Subcutaneous adipose tissue (tissue), 4 donors: ENCODE data around the gene VTI1B. TPM values are rescaled to one million over a fixed set of nuclear protein-coding genes. Genes with fewer than 3 reads are reported as not detected.

ENCODE experiments used
- total RNA-seq, 4 donors: library from RNA; depleted of rRNA; stranded (reverse); fragments of >200 nt; gene quantifications; one replicate each; pipeline ENCODE4 v1.1.0, GENCODE V29; 2016
- TF ChIP-seq, protein P1 (sequence below): fragments of 450-650 bp; IDR thresholded peaks from one replicate; pipeline ENCODE4 v1.5.1; 2016; ENCODE audit warnings: low read depth, mild to moderate bottlenecking, control low read depth, antibody characterized with exemption, moderate library complexity

Gene VTI1B
- total RNA-seq, 4 donors from 2014 or later, result 97.6 to 218 (median 144) TPM

DNA sequence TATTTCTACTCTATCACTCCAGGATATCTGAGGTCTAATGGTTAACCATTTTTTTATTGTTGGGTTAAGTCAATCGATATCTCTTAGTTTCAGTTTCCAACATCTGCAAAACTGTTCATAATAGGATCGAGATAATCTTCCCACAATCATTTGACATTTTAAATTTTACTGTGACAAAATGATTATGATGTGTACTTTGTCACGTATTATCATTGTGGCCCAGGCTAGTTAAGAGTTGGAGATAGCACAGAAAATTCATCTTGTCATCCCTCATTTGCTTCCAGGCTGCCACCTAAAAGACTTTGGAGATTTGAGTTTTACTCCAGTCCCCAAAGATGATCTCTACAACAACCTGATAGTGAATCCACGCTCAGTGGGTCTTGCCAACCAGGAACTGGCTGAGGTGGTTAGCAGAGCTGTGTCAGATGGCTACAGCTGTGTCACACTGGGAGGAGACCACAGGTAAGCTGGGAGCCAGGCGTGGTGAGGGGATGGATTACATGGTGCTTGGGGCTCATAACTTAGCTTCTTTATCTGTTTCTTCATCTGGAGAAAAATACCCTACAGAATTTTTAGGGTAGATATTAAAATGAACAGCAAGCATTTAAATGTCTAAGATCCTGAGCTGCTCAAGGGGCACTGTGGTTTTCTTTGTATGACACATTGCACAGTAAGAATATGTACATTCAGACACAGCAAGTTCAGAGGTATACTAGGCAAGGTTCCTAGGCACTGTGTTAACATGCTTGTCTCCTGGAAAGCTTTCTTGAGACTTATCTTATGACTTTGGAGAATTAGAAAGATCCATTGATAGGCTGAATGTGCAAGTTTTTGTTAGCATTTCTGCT, 32.3 kb downstream of the VTI1B start:
- TF ChIP-seq, protein P1, sequence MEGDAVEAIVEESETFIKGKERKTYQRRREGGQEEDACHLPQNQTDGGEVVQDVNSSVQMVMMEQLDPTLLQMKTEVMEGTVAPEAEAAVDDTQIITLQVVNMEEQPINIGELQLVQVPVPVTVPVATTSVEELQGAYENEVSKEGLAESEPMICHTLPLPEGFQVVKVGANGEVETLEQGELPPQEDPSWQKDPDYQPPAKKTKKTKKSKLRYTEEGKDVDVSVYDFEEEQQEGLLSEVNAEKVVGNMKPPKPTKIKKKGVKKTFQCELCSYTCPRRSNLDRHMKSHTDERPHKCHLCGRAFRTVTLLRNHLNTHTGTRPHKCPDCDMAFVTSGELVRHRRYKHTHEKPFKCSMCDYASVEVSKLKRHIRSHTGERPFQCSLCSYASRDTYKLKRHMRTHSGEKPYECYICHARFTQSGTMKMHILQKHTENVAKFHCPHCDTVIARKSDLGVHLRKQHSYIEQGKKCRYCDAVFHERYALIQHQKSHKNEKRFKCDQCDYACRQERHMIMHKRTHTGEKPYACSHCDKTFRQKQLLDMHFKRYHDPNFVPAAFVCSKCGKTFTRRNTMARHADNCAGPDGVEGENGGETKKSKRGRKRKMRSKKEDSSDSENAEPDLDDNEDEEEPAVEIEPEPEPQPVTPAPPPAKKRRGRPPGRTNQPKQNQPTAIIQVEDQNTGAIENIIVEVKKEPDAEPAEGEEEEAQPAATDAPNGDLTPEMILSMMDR, result no peak

DNA sequence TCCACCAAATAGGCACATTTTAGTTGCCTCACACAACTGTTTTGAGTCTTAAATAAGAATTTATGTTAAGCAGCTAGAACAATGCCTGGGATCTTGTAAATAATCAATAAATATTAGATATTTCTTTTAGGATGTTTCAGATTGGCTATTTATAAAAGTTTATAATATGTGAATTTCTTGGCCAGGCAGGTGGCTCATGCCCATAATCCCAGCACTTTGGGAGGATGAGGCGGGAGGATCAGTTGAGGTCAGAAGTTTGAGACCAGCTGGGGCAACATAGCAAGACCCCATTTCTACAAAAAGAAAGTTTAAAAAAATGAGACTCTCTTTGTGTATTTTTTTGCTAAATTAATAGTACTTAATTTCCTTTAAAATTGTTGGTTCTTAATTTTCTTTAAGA, 33.0 kb downstream of the VTI1B start:
- TF ChIP-seq, protein P1, result no peak

DNA sequence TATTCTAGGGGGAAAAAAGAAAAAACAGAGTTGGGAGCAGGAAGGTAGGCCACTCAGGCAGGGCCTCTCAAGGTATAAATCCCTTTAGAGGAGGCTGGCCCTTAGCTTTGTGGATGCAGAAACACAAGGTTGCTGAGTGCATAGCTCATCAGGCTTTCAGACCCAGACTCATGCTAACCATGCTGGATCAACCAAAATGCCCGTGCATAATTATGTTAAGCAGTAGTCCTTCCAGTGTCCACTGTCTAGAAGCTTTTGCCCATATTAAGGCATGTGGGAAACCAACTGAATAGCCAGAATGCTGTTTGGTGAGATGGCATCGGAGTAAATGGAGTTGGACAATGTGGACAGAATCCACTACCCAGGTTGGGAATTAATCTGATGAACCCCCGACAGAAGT, 35.8 kb downstream of the VTI1B start:
- TF ChIP-seq, protein P1, result no peak

DNA sequence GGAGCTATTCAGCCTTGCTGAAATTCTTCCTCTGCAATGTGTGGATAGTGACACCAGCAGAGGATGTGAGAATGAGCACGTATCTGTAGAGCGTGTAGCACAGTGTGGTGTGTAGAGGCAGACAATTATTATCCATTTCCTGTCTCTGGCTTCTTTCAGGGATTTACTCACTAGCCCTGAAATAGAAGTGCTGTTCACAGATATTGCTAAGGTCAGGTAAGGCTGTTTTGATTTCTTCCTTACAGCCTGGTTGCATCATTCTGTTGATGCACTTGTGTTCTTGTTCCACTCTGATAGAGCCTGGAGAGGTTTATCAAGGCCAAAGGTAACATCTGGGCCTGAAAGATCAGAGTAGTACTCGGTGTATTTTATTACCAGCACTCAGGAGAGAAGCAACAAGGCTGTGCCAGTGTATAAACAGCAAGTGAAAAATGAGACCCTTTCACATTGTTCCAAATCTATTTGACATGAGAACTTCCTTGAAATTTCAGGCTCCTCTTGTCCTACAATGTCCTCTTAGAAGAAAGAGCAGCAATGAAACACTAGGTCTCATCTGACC, 38.0 kb downstream of the VTI1B start:
- TF ChIP-seq, protein P1, result no peak

DNA sequence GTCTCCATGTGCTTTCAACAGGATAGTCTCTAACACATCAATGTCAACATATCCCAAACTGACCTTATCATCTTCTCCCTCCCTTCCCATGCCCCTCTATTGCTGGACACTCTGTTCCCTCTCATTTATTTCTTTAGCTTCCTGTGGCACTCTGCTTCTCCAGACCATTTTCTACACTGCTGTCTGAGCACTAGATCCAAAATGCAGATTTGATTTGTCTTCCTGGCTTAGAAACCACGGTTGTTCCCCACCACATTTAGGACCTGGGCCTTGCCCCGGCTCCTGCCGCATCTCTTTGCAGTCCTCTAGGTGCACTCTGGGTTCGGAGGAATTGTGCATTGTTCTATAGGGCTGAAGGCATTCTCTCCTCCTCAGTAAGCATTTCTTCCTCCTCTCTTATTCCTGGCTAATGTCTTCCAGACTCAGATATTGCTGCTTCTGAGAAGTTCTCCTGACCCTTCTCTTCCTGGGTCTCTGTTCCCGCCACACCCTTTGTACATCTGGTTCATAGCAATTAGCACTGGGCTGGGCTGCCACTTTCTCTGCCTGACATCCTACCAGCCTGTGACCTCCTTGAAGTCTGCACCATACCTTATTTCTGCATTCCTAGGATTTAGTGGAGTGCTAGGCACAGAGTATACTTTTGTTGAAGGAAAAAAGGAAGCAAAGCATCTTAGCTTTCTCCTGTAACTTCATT, 40.8 kb downstream of the VTI1B start:
- TF ChIP-seq, protein P1, result no peak

DNA sequence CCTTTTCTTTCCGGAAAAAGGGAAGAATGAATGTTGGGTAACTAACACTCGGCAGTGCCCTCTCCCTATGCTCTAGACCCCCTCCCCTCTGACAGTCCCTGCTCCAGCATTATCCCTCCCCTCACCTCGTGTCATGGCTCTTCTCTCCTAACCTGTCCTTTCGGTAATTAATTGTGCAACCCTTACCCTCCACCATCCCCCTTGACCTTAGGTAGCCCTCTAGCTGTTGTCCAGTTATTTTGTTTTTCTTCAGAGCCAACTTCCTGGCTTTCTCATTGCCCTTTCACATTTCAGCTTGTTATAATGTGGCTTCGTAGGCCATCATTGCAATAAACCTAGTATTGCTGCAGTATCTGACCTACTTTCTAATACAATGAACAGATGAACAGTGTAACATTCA, 43.5 kb downstream of the VTI1B start:
- TF ChIP-seq, protein P1, result no peak

DNA sequence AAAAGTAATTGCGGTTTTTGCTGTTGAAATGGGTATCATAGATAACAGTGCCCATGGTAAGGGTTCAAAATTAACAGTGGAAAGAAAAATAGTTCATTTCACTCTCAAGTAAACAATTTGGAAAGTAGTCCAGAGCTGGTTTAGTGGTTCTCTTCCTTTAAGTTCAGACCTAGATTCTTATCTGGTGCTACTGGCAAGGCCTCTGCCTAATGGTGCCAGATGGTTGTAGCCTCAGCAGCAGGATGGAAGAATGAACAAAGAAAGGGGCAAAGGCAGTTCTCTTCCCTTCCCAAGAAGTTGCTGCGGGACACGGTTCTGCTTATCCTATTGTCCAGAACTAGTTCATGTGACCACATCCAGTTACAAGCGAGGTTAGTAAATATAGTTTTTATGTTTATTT, 44.2 kb downstream of the VTI1B start:
- TF ChIP-seq, protein P1, result no peak
